Activated naive CD8-positive, alpha-beta T cell treated with anti-CD3 and anti-CD28 coated beads, Interleukin-2, amount 50 U/mL, for 24 hours (primary cell): ENCODE measurements around the gene SLC16A12.

Experiments
- ATAC-seq: fragments of 150-1000 bp; cut with Tn5 transposase; one replicate; pipeline ENCODE4 v1.10.0; 2021
- DNase-seq: peaks from one replicate; pipeline ENCODE4 v3.0.0; 2021
- H3K27ac Mint-ChIP-seq: one replicate; pipeline ENCODE4 v1.8.0; 2021; ENCODE audit warnings: mild to moderate bottlenecking, mixed read lengths
- H3K27me3 Mint-ChIP-seq: one replicate; pipeline ENCODE4 v1.8.0; 2021; ENCODE audit warnings: mixed read lengths
- H3K36me3 Mint-ChIP-seq: one replicate; pipeline ENCODE4 v1.8.0; 2021; ENCODE audit warnings: low read depth, mixed read lengths
- H3K4me1 Mint-ChIP-seq: one replicate; pipeline ENCODE4 v1.8.0; 2021; ENCODE audit warnings: mixed read lengths
- H3K4me3 Mint-ChIP-seq: one replicate; pipeline ENCODE4 v1.8.0; 2021; ENCODE audit warnings: mild to moderate bottlenecking, moderate library complexity, mixed read lengths
- H3K9me3 Mint-ChIP-seq: one replicate; pipeline ENCODE4 v1.8.0; 2021; ENCODE audit warnings: mixed read lengths

The SLC16A12 gene, protein sequence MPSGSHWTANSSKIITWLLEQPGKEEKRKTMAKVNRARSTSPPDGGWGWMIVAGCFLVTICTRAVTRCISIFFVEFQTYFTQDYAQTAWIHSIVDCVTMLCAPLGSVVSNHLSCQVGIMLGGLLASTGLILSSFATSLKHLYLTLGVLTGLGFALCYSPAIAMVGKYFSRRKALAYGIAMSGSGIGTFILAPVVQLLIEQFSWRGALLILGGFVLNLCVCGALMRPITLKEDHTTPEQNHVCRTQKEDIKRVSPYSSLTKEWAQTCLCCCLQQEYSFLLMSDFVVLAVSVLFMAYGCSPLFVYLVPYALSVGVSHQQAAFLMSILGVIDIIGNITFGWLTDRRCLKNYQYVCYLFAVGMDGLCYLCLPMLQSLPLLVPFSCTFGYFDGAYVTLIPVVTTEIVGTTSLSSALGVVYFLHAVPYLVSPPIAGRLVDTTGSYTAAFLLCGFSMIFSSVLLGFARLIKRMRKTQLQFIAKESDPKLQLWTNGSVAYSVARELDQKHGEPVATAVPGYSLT

DNA sequence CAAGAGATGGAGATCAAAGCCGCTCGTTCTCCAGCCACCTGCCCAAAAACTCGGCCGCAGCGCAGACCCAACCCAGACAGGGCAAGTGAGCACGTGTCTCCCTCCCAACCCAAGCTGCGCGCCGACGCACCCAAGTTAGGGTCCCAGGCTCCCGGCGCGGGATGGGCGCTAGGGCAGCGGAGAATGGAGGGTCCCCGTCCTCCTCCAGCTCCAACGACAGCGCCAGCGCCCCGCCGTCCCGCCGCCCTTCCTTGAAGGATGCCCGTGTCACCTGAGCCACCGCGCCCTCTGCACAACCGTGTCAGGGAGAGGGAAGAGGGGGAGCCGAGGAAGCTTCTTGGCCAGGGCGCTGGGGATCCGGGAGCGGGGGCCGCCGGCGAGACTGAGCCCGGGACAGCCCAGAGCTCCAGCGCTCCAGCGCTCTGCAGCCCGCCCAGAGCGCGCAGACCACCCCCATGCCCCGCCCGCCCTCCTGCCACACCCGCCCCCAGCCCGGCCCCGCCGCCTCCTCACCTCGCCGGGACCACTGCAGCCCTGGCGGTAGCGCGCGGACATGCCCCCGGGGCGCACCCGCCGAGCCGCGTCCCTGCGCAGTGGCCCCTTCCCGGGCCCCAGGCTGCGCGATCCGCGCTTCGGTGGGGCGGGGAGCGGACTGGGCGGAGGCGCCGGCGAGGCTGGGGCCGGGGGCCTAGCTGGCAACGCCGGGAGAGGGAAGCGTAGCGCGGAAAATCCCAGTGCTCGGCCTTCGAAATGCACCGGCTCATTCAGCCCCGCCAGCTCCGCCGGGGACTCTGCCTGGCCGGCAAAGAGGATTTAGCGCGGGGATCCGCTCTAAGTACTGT is at the start of gene SLC16A12:
TSS of gene SLC16A12 (minus strand) at position 424 of the 842 bp plus-strand sequence. CDS start 73,016 bp downstream, outside the sequence.
- ATAC-seq, result peak; percentile 40
- no peak within 1 kb of the TSS for H3K27ac Mint-ChIP-seq
- no peaks in the 10 kb centered on the region for H3K9me3 Mint-ChIP-seq
- peaks cover 77% of the 10 kb centered on the region for H3K27me3 Mint-ChIP-seq
- DNase-seq, result no peak
- peaks cover 9% of the 10 kb centered on the region for H3K4me1 Mint-ChIP-seq
- H3K36me3 Mint-ChIP-seq, result no peaks in the 10 kb centered on the region
- H3K4me3 Mint-ChIP-seq, result peak within 1 kb of the TSS; percentile 53

DNA sequence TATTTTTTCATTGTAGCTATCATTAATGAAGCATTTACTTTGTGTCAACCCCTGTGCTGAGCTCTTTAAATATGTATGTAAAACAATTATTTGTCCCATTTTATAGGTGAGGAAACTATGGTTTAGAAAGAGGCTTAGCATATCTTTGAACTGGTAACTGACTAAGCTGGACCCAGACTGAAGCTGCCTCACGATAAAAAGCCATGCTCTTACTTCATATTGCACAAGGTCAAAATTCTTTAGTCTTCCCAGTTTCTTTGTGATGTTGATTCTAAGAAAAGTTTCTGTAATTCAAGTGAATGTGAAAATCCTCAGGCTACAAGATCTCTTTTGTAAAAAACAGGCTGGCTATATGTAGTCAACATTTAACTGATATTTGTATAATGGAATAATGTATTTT is 46.6 kb upstream of the SLC16A12 start:
- Mint-ChIP-seq H3K4me3 (no peak overlapping the region), H3K4me1 (no peaks in the 10 kb centered on the region), H3K9me3 (no peaks in the 10 kb centered on the region), H3K27ac (no peak overlapping the region), H3K27me3 (no peaks in the 10 kb centered on the region), H3K36me3 (peaks cover under 1% of the 10 kb centered on the region)
- ATAC-seq (no peak), DNase-seq (no peak)

DNA sequence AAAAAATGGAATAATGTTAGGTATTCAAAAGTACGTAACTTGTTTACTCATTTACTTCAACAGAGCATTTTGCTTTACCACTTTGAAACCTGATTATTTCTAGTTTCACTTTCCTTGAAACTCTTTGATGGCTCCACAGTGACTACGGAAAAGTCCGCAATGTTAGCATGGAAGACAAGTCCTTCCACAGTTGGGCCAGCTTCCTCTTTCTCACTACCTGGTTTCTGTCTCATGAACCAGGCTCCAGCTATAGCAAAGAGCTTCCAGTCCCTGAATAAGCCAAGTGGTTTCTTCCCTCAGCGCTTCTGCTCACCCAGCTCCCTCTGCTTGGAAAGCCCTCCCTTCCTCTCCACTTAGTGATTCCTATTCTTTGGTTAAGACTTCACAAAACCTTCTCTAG is 44.8 kb upstream of the SLC16A12 start:
- Mint-ChIP-seq H3K27me3 (no peaks in the 10 kb centered on the region), H3K4me1 (no peaks in the 10 kb centered on the region), H3K9me3 (no peaks in the 10 kb centered on the region), H3K36me3 (no peaks in the 10 kb centered on the region), H3K4me3 (no peak overlapping the region), H3K27ac (no peak overlapping the region)
- DNase-seq, result no peak
- ATAC-seq, result no peak

DNA sequence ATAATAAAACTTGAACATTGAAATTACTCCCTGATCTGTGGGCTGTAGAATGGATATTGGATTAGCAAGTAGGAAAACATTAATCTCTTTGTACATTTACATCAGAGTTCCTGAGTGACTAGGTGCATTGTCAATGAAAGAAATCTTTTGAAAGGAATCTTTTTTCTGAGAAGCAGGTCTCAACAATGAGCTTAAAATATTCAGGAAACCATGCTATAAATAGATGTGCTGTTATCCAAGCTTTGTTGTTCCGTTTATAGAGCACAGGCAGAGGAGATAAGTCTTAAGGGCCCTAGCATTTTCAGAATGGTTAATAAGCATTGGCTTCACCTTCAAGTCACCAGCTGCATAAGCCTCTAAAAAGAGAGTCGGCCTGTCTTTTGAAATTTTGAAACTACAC is 41.3 kb upstream of the SLC16A12 start:
- DNase-seq, result no peak
- Mint-ChIP-seq H3K4me1 (no peaks in the 10 kb centered on the region), H3K4me3 (no peak overlapping the region), H3K36me3 (no peaks in the 10 kb centered on the region), H3K27ac (no peak overlapping the region), H3K9me3 (no peaks in the 10 kb centered on the region), H3K27me3 (no peaks in the 10 kb centered on the region)
- no peak for ATAC-seq

DNA sequence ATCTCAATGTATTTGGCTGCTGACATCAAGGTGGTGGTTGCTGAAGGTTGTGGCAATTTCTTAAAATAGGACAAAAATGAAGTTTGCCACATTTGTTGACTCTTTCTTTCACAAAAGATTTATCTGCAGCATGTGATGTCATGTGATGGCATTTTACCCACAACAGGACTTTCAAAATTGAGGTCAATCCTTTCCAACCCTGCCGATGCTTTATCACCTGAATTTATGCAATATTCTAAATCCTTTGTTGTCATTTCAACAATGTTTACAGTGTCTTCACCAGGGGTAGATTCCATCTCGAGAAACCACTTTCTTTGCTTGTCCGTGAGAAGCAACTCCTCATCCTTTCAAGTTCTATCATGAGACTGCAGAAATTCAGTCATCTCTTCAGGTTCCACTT is 40.6 kb upstream of the SLC16A12 start:
- H3K9me3 Mint-ChIP-seq, result no peaks in the 10 kb centered on the region
- H3K4me3 Mint-ChIP-seq, result no peak overlapping the region
- ATAC-seq, result no peak
- no peak overlapping the region for H3K27ac Mint-ChIP-seq
- no peaks in the 10 kb centered on the region for H3K27me3 Mint-ChIP-seq
- no peaks in the 10 kb centered on the region for H3K36me3 Mint-ChIP-seq
- H3K4me1 Mint-ChIP-seq, result no peaks in the 10 kb centered on the region
- no peak for DNase-seq

DNA sequence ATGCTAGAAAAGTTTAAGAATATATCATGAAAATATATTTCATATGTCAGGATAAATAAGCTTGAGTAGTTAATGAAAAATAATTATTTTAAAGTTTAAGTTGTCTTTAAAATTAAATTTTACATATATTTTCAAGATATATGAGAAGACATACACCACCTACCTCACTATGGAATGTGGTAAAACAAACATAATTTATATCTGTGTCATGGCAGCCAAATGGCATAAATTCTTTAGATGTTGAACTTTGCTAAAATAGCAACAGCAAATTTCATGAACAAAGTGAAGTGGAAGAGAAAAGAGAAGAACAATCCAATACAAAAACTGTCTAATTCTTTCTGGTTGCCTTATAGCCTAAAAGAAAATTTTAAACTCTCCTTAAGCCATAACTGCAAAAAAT is 39.6 kb upstream of the SLC16A12 start:
- DNase-seq, result no peak
- Mint-ChIP-seq H3K36me3 (no peaks in the 10 kb centered on the region), H3K27me3 (no peaks in the 10 kb centered on the region), H3K27ac (no peak overlapping the region), H3K9me3 (no peaks in the 10 kb centered on the region), H3K4me1 (no peaks in the 10 kb centered on the region), H3K4me3 (no peak overlapping the region)
- no peak for ATAC-seq

DNA sequence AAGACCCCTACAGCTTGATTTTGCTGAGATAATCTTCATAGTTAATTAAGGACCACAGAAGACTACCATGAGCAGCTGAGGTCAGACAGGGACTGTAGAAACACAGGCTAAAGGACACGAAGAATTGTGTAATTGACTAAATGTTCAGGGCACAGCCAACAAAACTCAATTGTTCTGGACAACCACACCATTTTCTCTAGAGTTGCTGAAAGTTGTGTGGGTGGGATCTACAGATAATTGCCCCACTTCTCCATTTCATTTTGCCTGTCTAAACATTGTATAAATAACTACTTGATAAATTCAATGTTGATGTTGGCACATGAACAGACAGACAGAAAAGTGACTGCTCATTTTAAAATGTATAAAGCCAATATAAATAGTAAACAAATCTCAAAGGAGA is 39.0 kb upstream of the SLC16A12 start:
- no peak for DNase-seq
- no peak for ATAC-seq
- no peaks in the 10 kb centered on the region for H3K27me3 Mint-ChIP-seq
- no peak overlapping the region for H3K27ac Mint-ChIP-seq
- H3K36me3 Mint-ChIP-seq, result no peaks in the 10 kb centered on the region
- H3K9me3 Mint-ChIP-seq, result no peaks in the 10 kb centered on the region
- no peaks in the 10 kb centered on the region for H3K4me1 Mint-ChIP-seq
- H3K4me3 Mint-ChIP-seq, result no peak overlapping the region

DNA sequence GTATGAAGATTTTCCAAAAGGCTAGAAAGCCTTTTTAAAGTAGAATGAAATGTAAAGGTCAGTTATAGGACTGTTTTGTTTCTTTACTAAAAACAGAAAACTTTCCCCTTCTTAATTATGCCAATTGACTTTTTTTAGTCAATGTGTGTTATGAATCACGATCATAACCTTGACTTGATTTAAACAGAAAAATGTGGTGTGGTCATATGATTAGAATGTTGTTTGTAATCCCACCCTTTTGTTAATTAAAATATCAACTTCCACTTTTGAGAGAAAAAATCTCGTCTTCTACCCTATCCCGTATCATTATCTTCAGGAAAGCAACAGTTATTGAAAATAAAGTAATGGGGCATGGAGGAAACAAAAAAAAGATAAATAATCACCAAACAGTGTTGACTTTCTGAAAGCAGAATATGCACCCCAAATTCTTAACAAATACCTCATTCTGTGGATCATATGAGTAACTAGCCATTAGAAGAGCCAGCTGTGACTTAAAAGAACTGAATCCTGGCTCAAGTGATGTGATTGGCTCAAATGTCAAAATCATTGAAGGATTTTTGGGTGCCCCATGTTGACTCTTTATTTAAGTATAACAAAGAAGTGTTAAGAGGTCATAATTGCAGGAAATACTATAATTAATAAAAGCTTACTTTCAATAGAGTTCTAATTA is 32.3 kb upstream of the SLC16A12 start:
- no peaks in the 10 kb centered on the region for H3K4me1 Mint-ChIP-seq
- no peaks in the 10 kb centered on the region for H3K9me3 Mint-ChIP-seq
- H3K27ac Mint-ChIP-seq, result no peak overlapping the region
- DNase-seq (no peak), ATAC-seq (no peak)
- no peak overlapping the region for H3K4me3 Mint-ChIP-seq
- H3K36me3 Mint-ChIP-seq, result no peaks in the 10 kb centered on the region
- H3K27me3 Mint-ChIP-seq, result peaks cover 9% of the 10 kb centered on the region

DNA sequence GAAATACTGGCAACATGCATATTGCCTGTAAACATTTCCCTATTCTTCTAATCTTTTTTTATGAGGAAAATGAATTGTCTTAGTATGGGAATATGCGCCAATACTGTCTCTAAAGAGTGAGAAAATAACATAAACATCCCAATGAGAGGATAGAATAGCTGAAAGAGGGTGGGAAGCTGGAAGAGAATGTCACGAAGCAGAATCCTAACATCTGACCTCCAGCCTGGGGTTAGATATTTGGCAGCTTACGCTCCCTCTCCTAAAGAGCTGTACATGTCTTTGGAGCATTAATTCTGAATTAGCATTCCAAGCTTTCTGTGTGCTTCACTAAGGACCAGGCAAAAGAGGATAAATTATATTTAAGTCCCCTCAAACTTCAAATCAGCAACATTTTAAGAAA is 31.6 kb upstream of the SLC16A12 start:
- no peak overlapping the region for H3K27ac Mint-ChIP-seq
- H3K27me3 Mint-ChIP-seq, result peaks cover 9% of the 10 kb centered on the region
- H3K36me3 Mint-ChIP-seq, result no peaks in the 10 kb centered on the region
- no peak for ATAC-seq
- no peak for DNase-seq
- no peaks in the 10 kb centered on the region for H3K4me1 Mint-ChIP-seq
- no peak overlapping the region for H3K4me3 Mint-ChIP-seq
- no peaks in the 10 kb centered on the region for H3K9me3 Mint-ChIP-seq

DNA sequence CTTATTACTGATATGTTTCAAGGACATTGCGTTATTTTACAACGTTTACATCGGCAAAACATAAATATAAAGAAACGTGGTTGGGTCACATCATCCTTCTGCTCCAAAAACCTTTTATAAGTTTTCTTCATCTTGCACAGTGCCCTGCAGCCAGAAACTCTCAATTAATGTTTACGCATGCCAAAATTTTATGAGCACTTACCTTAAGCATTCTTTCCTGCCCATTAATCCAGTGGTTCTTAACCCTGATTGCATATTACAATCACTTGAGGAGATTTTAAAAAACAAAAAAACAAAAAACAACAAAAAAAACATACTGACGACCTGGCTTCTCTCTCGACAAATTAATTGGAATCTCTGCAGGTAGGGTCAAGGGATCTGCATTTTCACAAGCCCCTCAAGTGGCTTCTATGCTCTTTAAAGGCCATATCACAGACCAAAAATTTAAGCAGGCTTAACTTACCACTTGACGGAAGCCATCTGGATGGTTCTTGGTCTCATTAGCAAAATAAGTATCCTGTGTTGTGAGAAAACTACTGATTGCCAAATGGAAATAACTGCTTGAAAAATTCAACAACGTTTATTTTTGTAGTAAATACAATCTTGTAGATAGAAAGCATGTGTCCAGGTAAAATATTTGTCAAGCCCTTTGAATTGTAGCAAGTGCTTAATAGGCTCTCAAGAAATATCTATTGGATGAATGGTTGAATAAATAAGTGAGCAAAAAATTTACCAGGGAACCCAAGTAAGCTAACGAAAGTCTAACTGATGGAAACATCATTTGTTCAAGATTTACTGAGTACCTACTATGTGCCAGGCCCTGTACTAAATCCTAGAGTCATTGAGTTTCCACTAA is 30.9 kb upstream of the SLC16A12 start:
- ATAC-seq, result no peak

DNA sequence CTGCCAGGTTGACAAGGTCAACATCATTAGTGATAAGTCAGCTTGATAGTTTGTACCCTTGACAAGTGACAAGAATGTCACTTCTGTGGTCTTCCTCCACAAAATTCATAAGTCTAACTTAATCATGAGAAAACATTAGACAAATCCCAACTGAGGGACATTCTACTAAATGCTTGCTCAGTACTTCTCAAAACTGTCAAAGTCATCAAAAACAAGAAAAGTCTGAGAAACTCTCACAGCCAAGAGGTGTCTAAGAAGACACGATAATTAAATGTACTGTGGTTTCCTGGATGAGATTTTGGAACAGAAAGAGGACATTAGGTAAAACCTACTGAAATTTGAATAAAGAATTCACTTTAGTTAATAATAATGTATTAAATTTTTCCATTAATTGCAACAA is 29.8 kb upstream of the SLC16A12 start:
- no peak overlapping the region for H3K27ac Mint-ChIP-seq
- ATAC-seq (no peak), DNase-seq (no peak)
- no peaks in the 10 kb centered on the region for H3K36me3 Mint-ChIP-seq
- H3K27me3 Mint-ChIP-seq, result peaks cover 9% of the 10 kb centered on the region
- no peaks in the 10 kb centered on the region for H3K9me3 Mint-ChIP-seq
- no peaks in the 10 kb centered on the region for H3K4me1 Mint-ChIP-seq
- no peak overlapping the region for H3K4me3 Mint-ChIP-seq

More for the DNA sequence above, 30.9 kb upstream of the SLC16A12 start:
- Mint-ChIP-seq H3K27ac (no peak overlapping the region), H3K36me3 (no peaks in the 10 kb centered on the region), H3K27me3 (peaks cover 9% of the 10 kb centered on the region), H3K4me3 (no peak overlapping the region), H3K9me3 (no peaks in the 10 kb centered on the region), H3K4me1 (no peaks in the 10 kb centered on the region)
- DNase-seq, result no peak

DNA sequence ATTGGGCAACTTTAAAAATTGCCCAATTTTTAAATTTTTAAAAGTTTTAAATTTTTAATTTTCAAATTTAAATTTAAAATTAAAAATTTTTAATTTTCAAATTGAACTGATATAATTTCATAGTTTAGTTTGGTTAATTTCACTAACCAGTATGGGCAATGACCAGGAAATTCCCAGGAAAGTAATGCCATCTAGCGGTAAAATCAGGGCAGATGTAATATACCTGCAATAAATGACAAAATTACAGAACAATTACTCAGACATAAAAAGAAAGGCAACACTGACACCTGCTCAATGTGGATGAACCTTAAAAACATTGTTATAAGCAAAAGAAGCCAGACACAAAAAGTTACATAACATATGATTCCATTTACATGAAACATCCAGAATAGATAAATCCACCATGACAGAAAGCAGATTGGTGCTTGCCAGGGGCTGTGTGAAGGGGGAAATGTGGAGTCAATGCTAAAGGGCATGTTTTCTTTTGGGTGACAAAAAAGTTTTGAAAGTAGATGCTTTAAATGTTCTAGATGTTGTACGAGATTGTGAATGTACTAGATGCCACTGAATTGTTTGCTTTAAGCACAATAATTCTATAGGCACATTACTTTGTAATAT is 28.6 kb upstream of the SLC16A12 start:
- no peaks in the 10 kb centered on the region for H3K9me3 Mint-ChIP-seq
- H3K4me1 Mint-ChIP-seq, result no peaks in the 10 kb centered on the region
- no peak overlapping the region for H3K27ac Mint-ChIP-seq
- no peak overlapping the region for H3K4me3 Mint-ChIP-seq
- peaks cover 9% of the 10 kb centered on the region for H3K27me3 Mint-ChIP-seq
- DNase-seq (no peak), ATAC-seq (peak; percentile 43)
- H3K36me3 Mint-ChIP-seq, result no peaks in the 10 kb centered on the region

DNA sequence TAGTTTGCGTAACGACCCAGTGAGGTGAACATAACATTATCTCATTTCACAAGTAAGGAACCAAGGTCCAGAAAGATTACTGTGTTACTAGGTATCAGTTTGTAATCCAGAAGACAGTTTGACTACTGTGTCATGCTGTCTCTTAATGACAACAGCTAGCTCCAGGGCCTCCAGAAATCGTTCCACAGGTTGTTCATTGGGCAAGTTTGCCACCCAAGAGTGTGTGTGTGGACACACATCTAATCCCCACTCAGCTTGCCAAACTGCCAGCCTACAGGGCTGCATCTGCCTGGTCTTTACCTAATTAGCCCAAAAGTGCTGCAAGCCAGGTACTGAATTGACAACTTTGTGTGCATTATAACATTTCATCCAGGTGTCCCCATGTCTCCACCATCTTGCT is 27.9 kb upstream of the SLC16A12 start:
- no peak overlapping the region for H3K4me3 Mint-ChIP-seq
- DNase-seq (no peak), ATAC-seq (no peak)
- H3K9me3 Mint-ChIP-seq, result no peaks in the 10 kb centered on the region
- no peaks in the 10 kb centered on the region for H3K4me1 Mint-ChIP-seq
- H3K36me3 Mint-ChIP-seq, result no peaks in the 10 kb centered on the region
- no peak overlapping the region for H3K27ac Mint-ChIP-seq
- peaks cover 10% of the 10 kb centered on the region for H3K27me3 Mint-ChIP-seq
